Left ventricle myocardium inferior (tissue), 1 donor: Measurements from ENCODE around the gene EHBP1. TPM values are rescaled to one million over a fixed set of nuclear protein-coding genes. Genes with fewer than 3 reads are reported as not detected.

Experiments
- DNase-seq: peaks from one replicate; pipeline ENCODE4 v3.0.0-alpha.2; 2020
- H3K27ac ChIP-seq: fragments of 200-600 bp; replicated peaks from 2 replicates; pipeline ENCODE4 v1.8.0; 2021
- H3K27me3 ChIP-seq: fragments of 200-600 bp; 2 replicates; pipeline ENCODE4 v1.8.0; 2021; ENCODE audit warnings: low read depth
- H3K36me3 ChIP-seq: fragments of 200-600 bp; 2 replicates; pipeline ENCODE4 v1.8.0; 2021
- H3K4me1 ChIP-seq: fragments of 200-600 bp; 2 replicates; pipeline ENCODE4 v1.8.0; 2021
- H3K4me3 ChIP-seq: fragments of 200-600 bp; 2 replicates; pipeline ENCODE4 v1.8.0; 2021; ENCODE audit warnings: mild to moderate bottlenecking, moderate library complexity
- H3K9me3 ChIP-seq: fragments of 200-600 bp; replicated peaks from 2 replicates; pipeline ENCODE4 v1.8.0; 2021
- CTCF ChIP-seq: fragments of 200-600 bp; IDR thresholded peaks from 2 replicates; pipeline ENCODE4 v1.8.0; 2021; ENCODE audit warnings: antibody characterized with exemption, mild to moderate bottlenecking, borderline replicate concordance
- intact Hi-C: fragments of 100-400 bp; cut with micrococcal nuclease; formaldehyde crosslinking; loops from one replicate; pipeline ENCODE4 v1.11.0; 2022
- total RNA-seq: library from RNA; stranded (reverse); fragmentation: NEBNext Ultra II Directional; extraction: Animal tissue kit (Norgen Biotek cat#: 25700); gene quantifications from one replicate; pipeline ENCODE4 v1.2.1, GENCODE V29; 2021
- donor health status: DM: no; HTN: yes; CAD: no; lungs with severe emphysema.

Gene EHBP1
- total RNA-seq, 1 donor from 2014 or later: 20.4 TPM

- Histone ChIP-seq H3K27ac (no peak overlapping the region), H3K27me3 (no peaks in the 10 kb centered on the region), H3K9me3 (peaks cover 13% of the 10 kb centered on the region), H3K4me3 (no peak overlapping the region), H3K36me3 (peaks cover 35% of the 10 kb centered on the region), H3K4me1 (no peaks in the 10 kb centered on the region)
- intact Hi-C loops: no loop called here
- DNase-seq: no peak
- TF ChIP-seq CTCF: no peak
Measured at GRCh38 chr2:62854600-62855514, 149.3 kb downstream of the EHBP1 start.

GRCh38 chr2:62856228-62857040 lies 150.9 kb downstream of the EHBP1 start:
- H3K36me3 ChIP-seq: peaks cover 30% of the 10 kb centered on the region
- intact Hi-C loops: no loop called here
- DNase-seq: peak; percentile 38

GRCh38 chr2:62857139-62857931 lies 151.8 kb downstream of the EHBP1 start:
- peaks cover 13% of the 10 kb centered on the region for H3K9me3 ChIP-seq
- TF ChIP-seq CTCF: no peak
- H3K4me1 ChIP-seq: no peaks in the 10 kb centered on the region
- no peaks in the 10 kb centered on the region for H3K27me3 ChIP-seq
- peaks cover 33% of the 10 kb centered on the region for H3K36me3 ChIP-seq
- no peak overlapping the region for H3K27ac ChIP-seq
- intact Hi-C loops: no loop called here
- H3K4me3 ChIP-seq: no peak overlapping the region
- no peak for DNase-seq

More at GRCh38 chr2:62856228-62857040, 150.9 kb downstream of the EHBP1 start:
- Histone ChIP-seq H3K4me3 (no peak overlapping the region), H3K4me1 (no peaks in the 10 kb centered on the region), H3K27me3 (no peaks in the 10 kb centered on the region), H3K9me3 (peaks cover 13% of the 10 kb centered on the region), H3K27ac (no peak overlapping the region)
- TF ChIP-seq CTCF: peak; percentile 30

GRCh38 chr2:62858231-62858832 lies 152.8 kb downstream of the EHBP1 start:
- no peak for DNase-seq
- H3K4me1 ChIP-seq: no peaks in the 10 kb centered on the region
- H3K27ac ChIP-seq: no peak overlapping the region
- H3K36me3 ChIP-seq: peaks cover 39% of the 10 kb centered on the region
- no peak overlapping the region for H3K4me3 ChIP-seq
- peaks cover 9% of the 10 kb centered on the region for H3K9me3 ChIP-seq
- no peak for TF ChIP-seq CTCF
- intact Hi-C loops: no loop called here
- H3K27me3 ChIP-seq: no peaks in the 10 kb centered on the region

- Histone ChIP-seq H3K27ac (no peak overlapping the region), H3K36me3 (peaks cover 46% of the 10 kb centered on the region), H3K4me1 (no peaks in the 10 kb centered on the region), H3K27me3 (no peaks in the 10 kb centered on the region), H3K9me3 (peaks cover 14% of the 10 kb centered on the region), H3K4me3 (no peak overlapping the region)
- intact Hi-C loops: no loop called here
- TF ChIP-seq CTCF: no peak
- DNase-seq: no peak
Measured at GRCh38 chr2:62868947-62869346, 163.4 kb downstream of the EHBP1 start.
